Uterus (tissue), 2 donors: ENCODE data around the gene FAM89B.

Experiments
- CTCF ChIP-seq, 4 experiments: fragments of 200-600 bp in 2 of 4; fragments of 450-650 bp in 2 of 4; sonication (generic) in 2 of 4; IDR thresholded peaks; one replicate each; pipeline ENCODE4 v1.5.1; 2016 to 2019; ENCODE audit warnings: antibody characterized with exemption in 4 of 4, mild to moderate bottlenecking in 2 of 4, moderate library complexity in 1 of 4
- POLR2A ChIP-seq, 2 donors: fragments of 450-650 bp; IDR thresholded peaks; one replicate each; pipeline ENCODE4 v1.6.1; 2016; ENCODE audit warnings: antibody characterized with exemption in 2 of 2, mild to moderate bottlenecking in 1 of 2, moderate library complexity in 1 of 2

DNA sequence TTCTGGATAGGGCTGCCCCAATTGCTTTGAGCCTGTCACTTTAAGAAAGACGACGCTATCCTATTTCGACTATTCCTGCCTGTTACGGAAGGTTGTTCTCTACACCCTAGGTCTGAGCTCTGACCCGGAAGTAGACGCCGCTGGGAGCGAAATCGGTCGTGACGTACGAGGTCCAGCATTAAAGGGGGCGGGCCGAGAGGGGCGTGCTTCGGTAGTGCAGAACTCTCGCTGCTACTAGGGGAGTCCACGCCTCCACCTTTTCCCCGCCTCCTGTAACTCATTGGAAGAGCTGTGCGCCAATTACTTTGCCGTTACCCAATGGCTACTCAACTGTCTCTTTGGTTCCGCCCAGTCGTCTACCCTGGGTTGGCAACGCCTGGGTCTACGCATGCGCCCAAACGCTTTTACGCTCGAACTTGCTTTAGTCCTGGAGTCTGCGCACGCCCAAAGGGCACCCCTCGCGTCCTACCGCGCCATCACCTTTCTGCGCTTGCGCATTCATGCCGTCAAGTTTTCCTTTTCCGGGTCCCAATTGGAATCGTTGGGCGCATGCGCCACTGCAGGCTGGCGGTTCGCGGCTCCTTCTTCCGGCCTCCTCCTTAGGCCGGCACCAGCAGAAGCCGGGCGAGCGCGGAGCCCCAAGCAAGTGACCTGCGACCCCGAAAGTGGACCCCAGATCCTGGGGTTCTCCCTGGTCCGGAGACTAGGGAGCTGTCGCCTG lies 43.1 kb downstream of the FAM89B start, which contains the start of gene PCNX3:
- TF ChIP-seq POLR2A (IDR thresholded peaks at IDR 0.05), result peak; percentile 48 to 62
- TF ChIP-seq CTCF (IDR thresholded peaks at IDR 0.05), result peak in 1 of 4 experiments; percentile 58
